Colonic mucosa (tissue), 4 donors: Measurements from ENCODE around the gene CLIP3. TPM values are rescaled to one million over a fixed set of nuclear protein-coding genes. Genes with fewer than 3 reads are reported as not detected.

Experiments
- DNase-seq: peaks from one replicate; pipeline ENCODE4 v3.0.0-alpha.2; 2020
- H3K27ac ChIP-seq: fragments of 200-600 bp; one replicate; pipeline ENCODE4 v1.8.0; 2021
- H3K27me3 ChIP-seq: fragments of 200-600 bp; one replicate; pipeline ENCODE4 v1.8.0; 2021
- H3K36me3 ChIP-seq: fragments of 200-600 bp; one replicate; pipeline ENCODE4 v1.8.0; 2021
- H3K4me1 ChIP-seq: fragments of 200-600 bp; one replicate; pipeline ENCODE4 v1.8.0; 2021; ENCODE audit warnings: mild to moderate bottlenecking
- H3K4me3 ChIP-seq: fragments of 200-600 bp; one replicate; pipeline ENCODE4 v1.8.0; 2021
- H3K9ac ChIP-seq, 2 donors: one replicate each; pipeline ENCODE4 v1.7.0; 2013; ENCODE audit warnings: control low read depth in 2 of 2, low read depth in 2 of 2, low read length in 2 of 2
- H3K9me3 ChIP-seq: fragments of 200-600 bp; one replicate; pipeline ENCODE4 v1.8.0; 2021
- CTCF ChIP-seq: fragments of 200-600 bp; IDR thresholded peaks from one replicate; pipeline ENCODE4 v1.8.0; 2022; ENCODE audit warnings: antibody characterized with exemption, mild to moderate bottlenecking
- intact Hi-C: fragments of 100-400 bp; cut with DNase I; formaldehyde crosslinking; loops from one replicate; pipeline ENCODE4 v1.14.1; 2022
- total RNA-seq, 2 donors: library from RNA; stranded (reverse); fragmentation: NEBNext Ultra II Directional in 1 of 2; extraction: Animal tissue kit (Norgen Biotek cat#: 25700) in 1 of 2; gene quantifications; one replicate each; pipeline ENCODE4 v1.2.1, GENCODE V29; 2021
- donor health status: healthy.
- donor health status: DM: no; HTN: no; CAD: no.
- donor health status: DM: no; HTN: no; CAD: no.

CLIP3 gene
- total RNA-seq, 2 donors from 2014 or later: 3.4 to 11.7 TPM

DNA sequence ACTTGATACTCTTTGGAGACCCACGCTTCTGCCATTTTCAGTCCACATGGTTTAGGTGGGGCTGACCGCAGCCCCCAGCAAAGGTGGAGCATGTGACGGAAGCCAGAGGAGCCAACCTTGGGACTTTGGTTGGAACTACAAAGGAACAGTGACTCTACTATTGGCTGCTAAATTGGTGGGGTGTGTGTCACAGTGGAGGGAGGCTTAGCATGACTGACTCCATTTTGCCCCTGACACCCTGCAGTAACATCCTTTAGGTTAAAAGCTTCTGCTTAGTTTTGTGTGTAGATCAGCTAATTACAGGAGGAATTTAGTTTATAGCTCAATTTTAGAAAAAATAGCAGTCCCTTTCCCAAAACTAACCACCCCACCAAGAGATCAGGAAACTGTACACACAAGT lies 31.1 kb downstream of the CLIP3 start:
- intact Hi-C loops: no loop called here
- Histone ChIP-seq H3K4me3 (no peak overlapping the region), H3K9ac (no peak overlapping the region), H3K27ac (no peak overlapping the region), H3K4me1 (no peaks in the 10 kb centered on the region), H3K27me3 (no peaks in the 10 kb centered on the region), H3K36me3 (no peaks in the 10 kb centered on the region), H3K9me3 (no peaks in the 10 kb centered on the region)
- DNase-seq: no peak
- TF ChIP-seq CTCF: no peak

DNA sequence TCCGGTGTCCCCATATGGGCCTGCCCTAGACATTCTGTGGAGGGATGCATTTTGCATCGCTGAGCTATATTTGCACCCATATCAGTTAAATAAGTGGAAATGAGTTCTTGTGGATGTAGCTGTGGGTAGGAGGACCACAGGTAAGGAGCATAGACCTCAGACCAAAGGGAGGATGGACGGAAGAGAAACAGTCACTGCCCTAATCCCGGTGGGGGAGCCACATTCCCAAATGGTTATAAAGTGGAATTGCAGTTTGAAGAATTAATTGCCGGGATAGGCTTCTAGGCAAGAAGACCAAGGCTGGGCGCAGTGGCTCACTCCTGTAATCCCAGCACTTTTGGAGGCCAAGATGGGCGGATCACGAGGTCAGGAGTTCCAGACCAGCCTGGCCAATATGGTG lies 35.9 kb downstream of the CLIP3 start:
- Histone ChIP-seq H3K4me3 (no peak overlapping the region), H3K27ac (no peak overlapping the region), H3K9me3 (no peaks in the 10 kb centered on the region), H3K9ac (peak overlapping the region in 1 of 2 donors; percentile 82), H3K4me1 (no peaks in the 10 kb centered on the region), H3K36me3 (no peaks in the 10 kb centered on the region), H3K27me3 (no peaks in the 10 kb centered on the region)
- no peak for TF ChIP-seq CTCF
- intact Hi-C loops: loop anchor here (10.0 kb wide), 1 partner anchor 58 kb away; the partner anchor contains the start of genes THAP8 and WDR62
- DNase-seq: no peak

- no peaks in the 10 kb centered on the region for H3K27me3 ChIP-seq
- peak within 1 kb of the TSS; percentile 82 to 90 for H3K9ac ChIP-seq
- H3K4me1 ChIP-seq: no peaks in the 10 kb centered on the region
- DNase-seq: peak; percentile 98
- intact Hi-C loops: loop anchor here (10.0 kb wide), 1 partner anchor 59 kb away; the partner anchor contains the start of genes THAP8 and WDR62
- no peaks in the 10 kb centered on the region for H3K36me3 ChIP-seq
- no peak for TF ChIP-seq CTCF
- no peaks in the 10 kb centered on the region for H3K9me3 ChIP-seq
- H3K4me3 ChIP-seq: peak within 1 kb of the TSS; percentile 76
- H3K27ac ChIP-seq: peak within 1 kb of the TSS; percentile 90
Observed at GRCh38 chr19:35995048-35995993, 37.4 kb downstream of the CLIP3 start, which contains the start of gene SDHAF1. TSS of gene SDHAF1 (plus strand) at chr19:35995188. CDS start at chr19:35995275, 87 bp downstream.

- peak overlapping the region in 1 of 2 donors; percentile 58 for H3K9ac ChIP-seq
- no peak for TF ChIP-seq CTCF
Observed at GRCh38 chr19:35993923-35994598, 38.6 kb downstream of the CLIP3 start.

More at GRCh38 chr19:35993923-35994598, 38.6 kb downstream of the CLIP3 start:
- Histone ChIP-seq H3K27me3 (no peaks in the 10 kb centered on the region), H3K36me3 (no peaks in the 10 kb centered on the region), H3K4me3 (peak overlapping the region; percentile 76), H3K27ac (no peak overlapping the region), H3K4me1 (no peaks in the 10 kb centered on the region), H3K9me3 (no peaks in the 10 kb centered on the region)
- DNase-seq: peak; percentile 41
- intact Hi-C loops: loop anchor here (10.0 kb wide), 1 partner anchor 61 kb away; the partner anchor contains the start of genes THAP8 and WDR62
